GDM1 (cell line): ENCODE measurements around the gene EXOSC2.

Experiments used
- DNase-seq: peaks from one replicate; lab custom pipeline; 2025; lab: John Stamatoyannopoulos, UW

EXOSC2 gene, protein sequence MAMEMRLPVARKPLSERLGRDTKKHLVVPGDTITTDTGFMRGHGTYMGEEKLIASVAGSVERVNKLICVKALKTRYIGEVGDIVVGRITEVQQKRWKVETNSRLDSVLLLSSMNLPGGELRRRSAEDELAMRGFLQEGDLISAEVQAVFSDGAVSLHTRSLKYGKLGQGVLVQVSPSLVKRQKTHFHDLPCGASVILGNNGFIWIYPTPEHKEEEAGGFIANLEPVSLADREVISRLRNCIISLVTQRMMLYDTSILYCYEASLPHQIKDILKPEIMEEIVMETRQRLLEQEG

DNA sequence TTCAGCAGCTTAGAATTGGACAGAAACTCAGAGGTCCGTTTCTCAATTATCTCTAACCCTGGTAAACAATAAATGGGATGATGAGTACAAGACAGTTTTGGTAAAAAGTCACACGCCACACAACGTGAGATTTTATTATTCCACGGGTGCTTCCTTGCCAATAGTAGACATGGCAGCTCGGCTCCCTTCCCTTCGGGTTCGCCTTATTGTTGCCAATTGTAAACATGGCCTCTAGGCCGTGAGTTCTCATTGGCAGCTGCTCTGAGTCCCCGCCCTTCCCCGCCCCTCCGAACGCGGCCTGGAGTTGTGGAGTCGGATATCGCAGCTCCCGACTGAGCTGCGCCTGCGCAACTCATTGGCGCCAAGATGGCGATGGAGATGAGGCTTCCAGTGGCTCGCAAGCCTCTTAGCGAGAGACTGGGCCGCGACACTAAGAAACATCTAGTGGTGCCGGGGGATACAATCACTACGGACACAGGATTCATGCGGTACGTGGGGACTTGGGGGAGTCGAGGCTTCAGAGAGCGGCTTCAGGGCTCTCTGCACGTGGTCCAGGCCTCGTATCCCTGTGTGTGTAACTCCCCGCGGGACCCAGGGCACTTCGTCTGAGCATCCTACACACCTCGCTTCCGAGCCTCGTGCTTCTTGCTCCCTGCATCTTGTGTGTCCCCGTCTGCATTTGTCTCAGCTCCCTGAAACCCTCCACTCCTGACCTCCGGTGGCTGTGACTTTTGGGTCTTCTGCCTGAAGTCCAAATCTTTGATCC, at the start of gene EXOSC2:
EXOSC2 (plus strand) TSS at position 355 of the 766 bp plus-strand sequence; CDS start at position 367, 12 bp downstream.
- peak; percentile 95 for DNase-seq

DNA sequence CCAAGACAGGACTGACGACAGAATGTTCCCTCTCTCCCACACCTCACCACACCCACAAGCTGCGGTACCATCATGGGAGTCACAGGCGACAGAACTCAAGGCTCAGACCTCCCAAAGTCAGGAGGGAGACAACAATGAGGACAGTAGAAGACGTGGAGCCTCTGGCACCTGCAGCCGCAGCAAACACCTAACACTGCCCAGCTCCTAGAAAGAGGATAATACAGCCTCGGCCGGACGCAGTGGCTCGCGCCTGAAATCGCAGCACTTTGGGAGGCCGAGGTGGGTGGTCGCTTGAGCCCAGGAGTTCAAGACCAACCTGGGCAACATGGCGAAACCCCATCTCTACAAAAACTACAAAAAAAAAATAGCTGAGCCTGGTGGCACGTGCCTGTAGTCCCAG, 42.4 kb upstream of the EXOSC2 start:
- no peak for DNase-seq

DNA sequence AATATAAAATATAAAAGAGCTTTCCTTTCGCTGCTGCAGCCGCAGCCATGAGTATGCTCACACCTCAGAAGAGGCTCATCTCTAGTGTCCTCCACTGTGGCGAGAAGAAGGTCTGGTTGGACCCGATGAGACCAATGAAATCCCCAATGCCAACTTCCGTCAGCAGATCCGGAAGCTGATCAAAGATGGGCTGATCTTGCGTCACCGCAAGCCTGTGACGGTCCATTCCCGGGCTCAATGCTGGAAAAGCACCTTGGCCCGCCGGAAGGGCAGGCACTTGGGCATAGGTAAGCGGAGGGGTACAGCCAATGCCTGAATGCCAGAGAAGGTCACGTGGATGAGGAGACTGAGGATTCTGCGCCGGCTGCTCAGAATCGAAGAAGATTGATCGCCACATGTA, 41.8 kb upstream of the EXOSC2 start:
- no peak for DNase-seq

DNA sequence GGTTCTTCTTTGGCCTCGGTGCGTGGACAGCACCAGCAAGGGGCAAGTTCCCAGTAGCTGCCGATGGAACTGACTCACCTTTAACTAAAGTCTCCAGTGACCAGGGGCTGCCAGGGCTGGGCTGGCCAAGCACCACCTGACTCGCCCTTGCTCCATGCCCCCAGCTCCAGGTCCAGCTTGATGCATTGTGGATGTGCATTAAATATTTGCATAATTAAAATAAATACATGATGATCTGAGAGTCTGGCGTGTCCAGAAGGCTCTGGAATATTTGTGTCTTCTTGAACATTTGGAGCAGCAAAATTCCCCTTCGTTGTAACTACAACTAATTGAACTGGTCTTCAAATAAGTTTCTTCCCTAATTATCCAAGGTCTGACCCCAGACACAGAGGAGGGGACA, 38.7 kb upstream of the EXOSC2 start:
- no peak for DNase-seq

DNA sequence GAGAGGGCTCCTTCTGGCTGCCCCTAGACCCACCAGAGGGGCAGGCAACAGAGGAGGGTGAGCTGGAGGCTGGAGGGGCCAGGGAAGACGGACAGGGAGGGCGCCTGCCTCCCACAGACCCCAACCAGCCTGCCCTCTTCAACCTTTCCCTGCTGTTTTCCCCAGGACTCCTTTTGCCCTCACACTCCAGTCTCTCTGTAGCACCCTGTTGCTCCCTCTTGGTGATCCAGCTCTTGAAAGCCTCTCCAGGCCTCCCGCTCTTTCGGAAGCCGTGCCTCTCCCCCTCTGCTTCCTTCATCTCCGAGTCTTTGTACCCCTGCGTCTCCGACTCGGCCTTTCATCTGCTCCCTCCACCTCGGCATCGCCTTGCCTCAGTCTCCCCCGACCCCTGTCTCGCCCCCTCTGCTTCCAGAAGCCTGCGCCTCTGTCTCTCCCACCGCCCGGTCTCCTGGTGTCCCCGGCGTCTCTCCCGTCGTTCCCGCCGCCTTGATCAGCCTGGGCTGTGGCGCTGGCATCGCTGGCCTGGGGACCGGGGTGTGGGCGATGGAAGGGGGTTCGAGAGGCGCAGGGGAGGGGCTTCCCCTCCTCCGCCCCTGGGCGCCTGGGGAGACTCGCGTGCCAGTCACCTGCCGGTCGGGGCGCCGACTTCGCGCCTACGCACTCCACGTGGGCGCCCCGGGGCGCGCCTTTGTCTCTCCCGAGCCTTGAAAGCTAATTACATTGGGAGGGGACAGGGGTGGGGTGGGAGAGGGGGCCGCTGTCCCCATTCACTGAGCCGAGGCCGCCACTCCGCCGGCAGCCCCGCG, 34.5 kb upstream of the EXOSC2 start:
- no peak for DNase-seq

DNA sequence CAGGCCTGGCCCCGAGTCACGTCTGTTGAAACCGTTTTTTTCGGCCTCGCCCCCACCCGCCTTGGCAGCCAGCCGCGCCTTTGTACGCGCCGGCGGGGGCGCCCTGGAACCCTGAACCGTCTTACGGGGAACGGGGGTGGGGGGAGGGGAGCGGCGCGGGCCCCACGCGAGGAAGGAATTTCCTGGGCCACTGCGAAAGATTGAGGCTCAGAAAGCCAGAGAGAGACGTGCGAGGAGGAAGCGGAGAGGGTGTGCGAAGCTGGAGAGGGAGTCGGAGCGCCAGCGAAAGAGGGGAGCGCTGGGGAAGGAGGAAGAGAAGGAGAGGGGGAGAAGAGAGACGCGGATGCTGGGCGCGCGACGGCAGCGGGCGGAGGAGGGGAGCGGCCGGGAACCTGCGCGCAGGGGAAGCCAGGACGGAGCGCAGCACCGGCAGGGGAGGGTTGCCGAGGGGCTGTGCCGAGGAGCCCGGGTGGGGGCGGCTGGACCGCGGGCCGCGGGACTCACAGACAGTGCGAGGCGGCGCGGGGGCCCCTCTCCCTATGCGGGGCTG, 33.8 kb upstream of the EXOSC2 start:
- DNase-seq = no peak

DNA sequence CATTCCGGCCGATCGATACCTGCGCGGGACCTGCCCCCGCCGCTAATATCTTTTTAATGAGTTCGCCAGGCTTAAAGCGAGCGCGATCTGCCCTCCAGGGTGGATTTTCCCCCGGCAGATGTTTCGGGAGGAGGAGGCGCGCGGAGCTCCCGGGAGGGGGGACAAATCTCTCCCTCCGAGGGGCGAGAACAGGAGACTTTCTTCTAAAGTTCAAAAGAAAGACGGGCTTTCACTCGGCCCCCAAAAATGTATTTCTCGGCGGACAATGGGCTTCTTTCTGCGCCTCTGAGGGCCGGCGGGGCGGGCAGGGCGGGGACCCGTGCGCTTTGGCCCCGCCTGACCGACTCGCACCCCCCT, 33.3 kb upstream of the EXOSC2 start:
- DNase-seq = no peak

DNA sequence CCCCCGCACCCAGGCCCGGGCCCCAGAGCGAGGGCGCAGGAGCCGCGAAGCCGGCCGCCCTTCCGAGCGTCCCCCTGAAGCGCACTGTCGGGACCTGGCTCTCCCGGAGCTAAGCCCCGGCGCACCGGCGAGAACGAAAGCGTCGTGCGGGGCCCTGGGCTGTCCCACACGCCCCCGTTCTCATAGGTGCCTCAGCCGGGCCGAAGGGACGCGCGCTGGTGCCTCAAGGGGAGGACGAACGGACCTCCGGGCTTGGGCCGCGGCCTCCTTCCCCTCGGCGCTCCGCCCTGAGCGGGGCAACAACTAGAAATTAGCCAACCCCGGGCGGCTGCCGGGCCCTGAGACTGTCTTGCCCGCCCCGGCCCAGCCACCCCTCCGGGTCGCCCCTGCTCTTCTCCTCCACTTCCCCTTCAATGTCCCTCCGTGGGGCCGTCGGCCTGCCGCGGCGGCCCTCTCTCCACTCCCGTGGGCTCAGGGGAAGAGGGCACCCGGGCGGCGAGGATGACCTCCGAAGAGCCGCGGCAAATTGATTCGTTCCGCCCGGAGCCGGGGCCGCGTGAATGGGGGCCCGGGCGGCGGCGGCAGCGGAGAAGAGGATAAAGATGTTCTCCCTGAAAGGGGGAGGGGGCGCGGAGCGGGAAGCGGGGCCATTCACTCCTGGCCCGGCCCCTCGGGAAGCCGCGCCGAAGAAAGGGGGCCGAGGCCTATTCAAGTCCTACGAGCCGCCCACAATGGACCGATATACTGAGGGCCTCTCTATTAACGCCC, 32.7 kb upstream of the EXOSC2 start:
- DNase-seq = no peak

DNA sequence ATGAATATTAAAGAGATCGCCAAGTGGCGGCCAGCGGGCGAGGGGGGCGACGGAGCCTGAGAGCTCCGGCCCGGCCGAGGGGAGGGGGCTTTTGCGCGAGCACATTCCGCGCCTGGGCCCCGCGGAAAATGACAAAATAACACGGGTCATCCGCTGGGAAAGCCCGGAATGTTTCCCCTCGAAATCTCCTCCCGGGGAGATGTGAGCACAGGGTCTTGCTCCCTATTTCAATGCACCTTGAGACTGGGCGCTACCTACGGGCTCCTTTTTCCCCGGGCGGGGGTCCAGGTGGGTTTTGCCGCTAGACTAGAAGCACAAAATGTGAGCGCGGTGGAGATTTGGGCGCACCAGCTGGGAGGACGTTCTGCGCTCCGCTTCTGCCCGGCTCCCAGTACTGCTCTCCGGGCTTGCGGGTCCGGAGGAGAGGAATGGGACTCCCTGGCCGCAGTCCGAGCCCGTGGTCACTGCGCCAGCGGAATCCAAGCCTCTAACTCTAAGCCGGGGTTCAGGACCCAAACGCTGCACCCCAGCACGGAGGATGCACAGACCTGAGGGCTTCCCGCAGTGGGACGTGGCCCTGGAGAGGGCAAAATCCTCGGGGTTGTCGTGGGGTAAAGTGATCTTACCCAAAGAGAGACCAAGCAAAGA, 32.0 kb upstream of the EXOSC2 start:
- no peak for DNase-seq

DNA sequence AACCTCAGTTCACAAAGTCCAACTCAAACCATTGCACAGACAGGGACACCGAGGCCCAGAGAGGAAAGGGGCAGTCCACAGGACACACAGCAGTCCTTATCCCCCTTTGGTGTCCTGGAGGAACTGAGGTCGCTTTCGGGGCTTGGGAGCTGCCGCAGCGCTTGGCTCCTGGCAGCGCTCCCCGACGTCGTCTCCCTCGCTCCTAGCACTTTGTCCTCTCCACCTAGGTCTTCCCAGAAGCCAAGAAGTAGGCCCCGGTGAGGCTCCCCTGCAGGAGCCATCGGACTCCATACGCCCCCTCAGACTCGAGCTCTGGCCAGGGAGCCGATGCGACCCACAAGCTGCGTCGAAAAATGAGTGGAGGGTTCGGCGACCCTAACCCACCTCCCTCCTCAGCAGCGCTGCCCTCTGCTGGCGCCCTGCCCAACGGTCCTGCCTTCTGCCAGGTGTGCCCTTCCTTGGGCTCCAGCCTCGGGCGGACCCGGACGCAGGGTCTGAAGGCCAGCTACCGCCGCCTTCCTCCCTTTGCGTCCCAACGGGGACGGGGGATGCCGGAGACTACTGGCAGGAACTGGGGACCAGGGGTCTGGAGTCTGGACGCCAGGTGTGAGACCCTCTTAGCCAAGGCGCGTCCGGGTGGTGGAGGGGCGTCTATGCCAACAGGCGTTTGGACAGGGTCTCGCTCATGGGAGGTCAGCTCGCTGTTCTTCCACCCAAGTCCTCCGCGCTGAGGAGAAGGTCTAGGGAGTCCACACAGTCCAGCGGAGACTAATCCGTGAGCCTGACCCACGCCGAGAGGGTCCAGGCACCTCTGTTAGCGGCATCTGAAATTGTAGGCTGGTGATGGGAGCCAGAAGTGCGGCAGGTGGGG, 31.2 kb upstream of the EXOSC2 start:
- DNase-seq = no peak

DNA sequence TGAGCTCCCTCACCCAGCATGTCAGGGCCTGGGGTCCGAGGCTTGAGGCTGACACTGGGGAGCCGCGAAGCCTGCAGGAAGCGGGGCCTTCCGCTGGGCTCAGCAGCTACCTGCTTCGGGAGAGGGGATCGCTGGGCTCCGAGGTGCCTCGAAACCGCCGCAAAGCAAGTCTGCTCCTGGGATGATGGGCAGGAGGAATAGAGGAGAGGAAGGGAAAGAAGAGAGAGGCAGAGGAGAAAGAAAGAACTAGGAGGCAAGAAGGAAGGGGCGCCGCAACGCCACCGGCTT, 30.7 kb upstream of the EXOSC2 start:
- DNase-seq = no peak

DNA sequence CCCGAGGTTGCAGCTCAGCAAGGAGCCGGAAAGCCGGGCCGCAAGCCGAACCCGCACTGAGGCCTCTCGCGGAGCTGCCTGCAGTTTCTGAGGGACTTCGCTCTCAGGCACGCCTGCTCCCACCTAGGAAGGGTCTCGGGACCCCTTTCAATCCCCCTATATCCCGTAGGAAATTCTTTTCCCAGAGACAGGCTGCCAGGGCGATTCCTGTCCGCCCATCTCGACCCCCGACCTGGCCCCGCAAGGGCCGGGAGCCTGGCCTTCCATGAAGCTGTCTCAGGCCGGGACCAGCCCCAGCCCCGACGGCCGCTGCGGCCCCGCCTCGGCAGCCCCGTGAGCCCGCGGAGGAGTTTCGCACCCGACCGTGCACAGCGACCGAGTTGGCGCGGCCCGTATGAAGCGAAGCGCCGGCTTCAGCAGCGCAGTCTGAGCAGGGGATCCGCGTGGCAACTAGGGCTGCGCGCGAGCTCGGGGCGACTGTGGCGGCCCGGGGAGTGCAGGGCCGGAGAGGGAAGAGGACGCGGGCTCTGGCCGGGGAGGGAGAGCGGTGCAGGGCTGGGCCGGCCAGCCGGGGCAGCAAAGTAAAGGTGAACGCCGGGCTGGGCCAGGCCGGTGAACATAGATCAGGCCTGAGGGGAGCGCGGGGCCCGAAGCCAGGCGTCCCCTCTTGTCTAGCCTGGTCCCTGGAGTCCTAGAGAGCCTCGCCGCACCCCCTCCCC, 30.2 kb upstream of the EXOSC2 start:
- no peak for DNase-seq

DNA sequence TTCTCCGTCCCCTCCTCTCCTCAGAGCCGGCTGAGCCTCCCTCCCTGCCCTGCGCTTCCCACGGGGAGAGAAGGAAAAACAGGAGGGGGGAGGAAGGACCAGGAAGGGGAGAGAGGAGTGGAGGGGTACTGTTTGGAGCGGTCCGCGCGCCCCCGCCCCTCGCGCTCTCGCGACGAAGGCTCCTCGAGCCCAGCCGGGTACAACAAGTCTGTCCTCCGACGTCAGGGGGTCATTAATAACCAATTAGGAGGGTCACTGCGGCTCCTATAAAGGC, 29.7 kb upstream of the EXOSC2 start:
- no peak for DNase-seq

DNA sequence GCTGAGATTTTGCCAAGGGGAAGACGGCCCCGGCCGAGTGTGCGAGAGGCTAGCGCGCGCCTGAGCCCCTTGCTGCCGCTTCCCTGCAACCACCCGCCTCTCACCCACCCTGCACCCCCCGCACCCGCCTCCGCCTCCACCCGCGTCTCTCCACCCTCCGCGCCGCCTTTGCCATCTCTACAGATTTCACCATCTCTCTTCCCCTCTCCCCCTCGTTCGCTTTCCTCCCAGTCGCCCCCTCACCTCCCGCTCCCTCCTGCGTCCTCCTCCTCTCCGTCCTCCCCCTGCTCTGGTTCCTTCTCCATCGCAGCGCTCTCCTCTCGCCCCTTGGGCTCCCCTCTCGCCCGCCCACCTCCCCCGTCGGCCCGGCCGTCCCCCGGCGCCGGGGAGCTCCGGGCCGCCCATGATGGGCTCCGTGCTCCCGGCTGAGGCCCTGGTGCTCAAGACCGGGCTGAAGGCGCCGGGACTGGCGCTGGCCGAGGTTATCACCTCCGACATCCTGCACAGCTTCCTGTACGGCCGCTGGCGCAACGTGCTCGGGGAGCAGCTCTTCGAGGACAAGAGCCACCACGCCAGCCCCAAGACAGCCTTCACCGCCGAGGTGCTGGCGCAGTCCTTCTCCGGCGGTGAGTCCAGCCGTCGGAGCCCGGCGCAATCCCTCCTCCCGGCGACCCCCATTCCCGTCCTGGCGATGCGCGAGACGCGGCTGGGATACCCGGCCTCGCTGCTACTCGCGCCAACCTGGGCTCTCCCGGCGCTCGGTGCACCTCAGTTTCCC, 29.1 kb upstream of the EXOSC2 start, which contains the start of gene PRDM12:
PRDM12 (plus strand) TSS at position 344 of the 778 bp plus-strand sequence; CDS start at position 404, 60 bp downstream.
- no peak for DNase-seq

DNA sequence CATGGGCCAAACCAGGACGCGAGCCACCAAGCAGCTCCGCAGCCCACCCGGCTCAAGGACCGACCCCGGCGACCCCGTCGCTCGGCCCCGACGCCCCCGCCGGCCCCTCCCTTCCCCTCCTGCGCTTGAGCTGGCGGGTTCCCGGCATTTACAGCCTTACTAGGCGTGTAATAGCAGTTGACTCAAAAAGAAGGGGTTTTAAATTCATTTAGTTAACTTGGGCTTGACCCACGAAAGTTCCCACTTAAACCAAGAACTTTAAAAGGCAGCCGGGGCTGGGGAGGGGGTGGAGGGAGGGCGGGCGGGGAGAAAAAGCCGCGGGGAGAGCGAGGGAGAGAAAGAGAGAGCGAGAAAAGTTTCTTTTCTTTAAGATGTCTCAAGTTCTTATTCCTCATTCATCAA, 28.6 kb upstream of the EXOSC2 start:
- DNase-seq = no peak

DNA sequence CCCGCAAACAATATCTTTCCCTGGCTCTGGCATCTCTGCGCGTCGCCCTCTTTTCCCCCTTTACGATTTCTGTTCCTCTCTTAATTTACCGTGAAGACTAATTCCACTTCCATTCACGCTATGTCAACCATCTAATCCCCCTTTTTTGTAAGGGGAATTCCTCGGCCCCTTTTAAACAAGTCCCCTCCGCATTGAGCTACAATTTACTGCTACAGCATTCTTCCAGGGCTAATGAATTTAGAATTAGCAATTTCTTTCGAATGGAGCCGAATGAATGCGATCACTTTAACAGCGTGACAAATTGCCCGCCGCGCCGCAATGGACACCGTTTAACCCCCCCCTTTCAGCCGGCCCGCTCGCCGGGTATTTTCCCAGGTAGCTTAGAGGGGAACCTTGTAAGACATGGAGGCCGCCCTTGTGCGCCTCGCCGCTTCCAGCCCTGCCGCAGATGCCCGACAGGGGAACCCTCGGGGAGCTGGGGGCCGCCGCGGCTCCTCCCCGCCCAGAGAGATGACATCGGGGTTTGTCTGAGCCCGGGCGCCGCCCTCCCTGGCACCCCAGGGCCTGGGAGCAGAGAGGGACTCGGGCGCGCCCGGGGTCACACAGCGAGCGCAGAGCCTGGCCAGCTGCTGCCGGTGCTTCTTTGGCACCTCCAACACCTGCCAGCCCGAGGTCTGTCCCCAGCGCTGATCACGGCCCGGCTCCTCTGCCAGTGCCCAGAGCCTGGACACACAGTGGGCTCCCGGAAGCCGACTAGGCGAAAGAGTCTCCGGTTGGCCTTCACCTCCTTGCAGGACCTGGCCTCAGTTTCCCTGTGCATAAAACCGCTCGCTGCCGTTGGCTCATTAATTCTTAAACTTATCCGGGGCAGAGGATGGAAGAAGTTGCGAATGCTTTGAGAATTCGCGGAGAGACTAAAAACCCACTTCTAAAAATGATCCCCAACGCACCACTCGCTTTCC, 27.9 kb upstream of the EXOSC2 start:
- DNase-seq = no peak

DNA sequence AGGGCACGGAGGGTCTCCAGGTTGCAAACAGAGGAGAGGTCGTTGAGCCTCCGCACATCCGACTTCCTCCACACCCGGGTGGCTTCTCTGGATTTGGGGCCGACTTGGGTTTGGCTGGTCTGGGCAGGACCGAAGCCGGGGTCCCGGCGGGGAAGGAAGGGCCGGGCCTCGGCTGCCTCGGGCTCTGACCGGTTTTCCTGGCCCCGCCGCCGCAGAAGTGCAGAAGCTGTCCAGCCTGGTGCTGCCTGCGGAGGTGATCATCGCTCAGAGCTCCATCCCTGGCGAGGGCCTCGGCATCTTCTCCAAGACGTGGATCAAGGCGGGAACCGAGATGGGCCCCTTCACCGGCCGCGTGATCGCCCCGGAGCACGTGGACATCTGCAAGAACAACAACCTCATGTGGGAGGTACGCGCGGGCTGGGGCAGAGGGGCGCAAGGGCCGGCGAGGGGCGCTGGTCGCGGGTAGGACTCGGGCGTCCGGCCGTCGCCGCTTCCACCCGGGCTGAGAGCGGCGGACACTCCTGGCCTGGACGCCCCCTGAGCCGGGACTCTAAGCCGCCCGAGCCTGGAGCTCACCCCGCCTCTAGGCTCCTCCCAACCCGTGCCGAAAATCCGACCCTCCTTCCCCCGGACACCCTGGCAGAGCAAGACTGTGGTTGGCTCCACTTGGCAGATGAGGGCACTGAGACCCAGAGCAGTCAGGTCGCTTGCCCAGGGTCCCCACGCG, 27.0 kb upstream of the EXOSC2 start:
- no peak for DNase-seq

DNA sequence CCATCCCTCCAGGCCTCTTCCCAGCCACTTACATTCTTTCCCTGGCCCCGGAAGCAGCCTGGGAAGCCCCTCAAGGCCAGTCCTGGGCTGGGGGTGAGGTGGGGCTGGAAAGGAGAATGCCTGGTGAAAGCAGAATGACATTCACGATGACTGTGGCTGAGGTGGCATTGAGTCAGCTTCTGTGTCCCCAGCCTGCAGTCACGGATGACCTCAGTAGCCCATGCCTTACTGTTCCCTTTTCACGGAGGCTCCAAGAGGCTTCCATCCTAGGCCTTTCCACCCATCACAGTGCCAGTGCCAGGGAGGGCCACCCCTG, 26.5 kb upstream of the EXOSC2 start:
- no peak for DNase-seq
